SK-N-SH (cell line): ENCODE measurements around the gene RTP4. TPM values are rescaled to one million over a fixed set of nuclear protein-coding genes. Genes with fewer than 3 reads are reported as not detected.

Source experiments
- CTCF ChIA-PET: fragments of 300-600, 350-600 bp; formaldehyde crosslinking; extraction: SDS; loops from one replicate; lab custom pipeline; 2021; lab: Yijun Ruan, JAX
- POLR2A ChIA-PET: fragments of 350-600 bp; sonication (Branson Sonifier 250); formaldehyde crosslinking; extraction: SDS; loops from one replicate; lab custom pipeline; 2020; ENCODE audit warnings: antibody characterized with exemption, inconsistent platforms; lab: Yijun Ruan, JAX
- DNase-seq: peaks from one replicate; pipeline ENCODE4 v3.0.0; 2012
- H2AFZ ChIP-seq: fragments of 200-600 bp; sonication (generic); 2 replicates; pipeline ENCODE4 v1.8.1; 2016; ENCODE audit warnings: antibody characterized with exemption, mild to moderate bottlenecking, low read depth
- H3F3A ChIP-seq: fragments of 200-600 bp; sonication (generic); replicated peaks from 2 replicates; pipeline ENCODE3; 2016; ENCODE audit warnings: antibody characterized with exemption, mild to moderate bottlenecking; ENCODE audit not compliant: insufficient read depth
- H3K27ac ChIP-seq, 2 experiments: fragments of 200-500 bp in 1 of 2; fragments of 200-600 bp in 1 of 2; sonication (Bioruptor generic) in 1 of 2; sonication (generic), shearing (Covaris generic) in 1 of 2; 2 replicates each; pipeline versions ENCODE4 v1.5.1 to v1.6.1; 2014 to 2016; ENCODE audit warnings: low read depth in 2 of 2, inconsistent platforms in 1 of 2, low read length in 1 of 2, mild to moderate bottlenecking in 1 of 2, mixed read lengths in 1 of 2
- H3K27me3 ChIP-seq: fragments of 200-600 bp; sonication (generic), shearing (Covaris generic); 2 replicates; pipeline ENCODE4 v1.6.1; 2016; ENCODE audit warnings: mixed run types; ENCODE audit not compliant: insufficient read depth
- H3K36me3 ChIP-seq, 2 experiments: fragments of 200-500 bp in 1 of 2; fragments of 200-600 bp in 1 of 2; sonication (Bioruptor generic) in 1 of 2; sonication (generic) in 1 of 2; replicated peaks in 1 of 2; 2 replicates each; pipeline versions ENCODE3 to v1.5.1; 2014 to 2016; ENCODE audit warnings: low read length in 1 of 2, mild to moderate bottlenecking in 1 of 2; ENCODE audit not compliant: insufficient read depth in 2 of 2, control insufficient read depth in 1 of 2
- H3K4me1 ChIP-seq, 2 experiments: fragments of 200-500 bp in 1 of 2; fragments of 200-600 bp in 1 of 2; sonication (Bioruptor generic) in 1 of 2; sonication (generic), shearing (Covaris generic) in 1 of 2; 2 replicates each; pipeline versions ENCODE4 v1.5.1 to v1.6.1; 2014 to 2016; ENCODE audit warnings: low read depth in 1 of 2, low read length in 1 of 2, mixed run types in 1 of 2; ENCODE audit not compliant: insufficient read depth in 2 of 2, control insufficient read depth in 1 of 2
- H3K4me2 ChIP-seq: fragments of 200-600 bp; sonication (generic), shearing (Covaris generic); 2 replicates; pipeline ENCODE4 v1.6.1; 2017; ENCODE audit warnings: mixed run types
- H3K4me3 ChIP-seq, 2 experiments: fragments of 200-500 bp in 1 of 2; fragments of 200-600 bp in 1 of 2; sonication (Bioruptor generic) in 1 of 2; sonication (generic), shearing (Covaris generic) in 1 of 2; 2 replicates each; pipeline versions ENCODE4 v1.5.1 to v1.8.1; 2014 to 2016; ENCODE audit warnings: low read depth in 2 of 2, inconsistent platforms in 1 of 2, low read length in 1 of 2, mild to moderate bottlenecking in 1 of 2, mixed read lengths in 1 of 2, moderate library complexity in 1 of 2
- H3K79me2 ChIP-seq: fragments of 200-600 bp; sonication (generic); 2 replicates; pipeline ENCODE4 v1.8.1; 2017; ENCODE audit warnings: mild to moderate bottlenecking; ENCODE audit not compliant: insufficient read depth
- H3K9ac ChIP-seq: fragments of 200-600 bp; sonication (generic); 2 replicates; pipeline ENCODE4 v1.6.1; 2017; ENCODE audit warnings: mixed run types
- H3K9me2 ChIP-seq: fragments of 200-600 bp; sonication (generic); 2 replicates; pipeline ENCODE4 v1.6.1; 2017; ENCODE audit warnings: mixed run types
- H3K9me3 ChIP-seq: fragments of 200-600 bp; sonication (generic); 2 replicates; pipeline ENCODE4 v1.6.1; 2017; ENCODE audit warnings: mixed run types, mild to moderate bottlenecking, moderate library complexity
- H4K20me1 ChIP-seq: fragments of 200-600 bp; sonication (generic); 2 replicates; pipeline ENCODE4 v1.6.1; 2017; ENCODE audit warnings: mild to moderate bottlenecking, mixed run types; ENCODE audit not compliant: insufficient read depth
- EP300 ChIP-seq, 2 experiments: IDR thresholded peaks; 2 replicates each; pipeline versions ENCODE4 v1.4.0 to v1.6.1; 2012; ENCODE audit warnings: borderline replicate concordance in 1 of 2, low read depth in 1 of 2, low read length in 1 of 2
- EZH2phosphoT487 ChIP-seq: fragments of 200-600 bp; sonication (generic); IDR thresholded peaks from 2 replicates; pipeline ENCODE4 v1.6.1; 2017; ENCODE audit warnings: low read depth, mixed run types, mild to moderate bottlenecking, antibody characterized with exemption, moderate library complexity, borderline replicate concordance
- FOSL2 ChIP-seq: IDR thresholded peaks from 2 replicates; pipeline ENCODE4 v1.4.0; 2012; ENCODE audit warnings: low read depth, mild to moderate bottlenecking, moderate library complexity, borderline replicate concordance
- FOXJ3 ChIP-seq: sonication (generic); formaldehyde crosslinking; IDR thresholded peaks from 2 replicates; pipeline ENCODE4 v1.5.1; 2020; ENCODE audit warnings: mild to moderate bottlenecking, missing genetic modification reagents
- GATA2 ChIP-seq: sonication (generic); formaldehyde crosslinking; IDR thresholded peaks from 2 replicates; pipeline ENCODE4 v1.5.0; 2020; ENCODE audit warnings: mild to moderate bottlenecking, missing genetic modification reagents
- JUND ChIP-seq: IDR thresholded peaks from 2 replicates; pipeline ENCODE4 v1.4.0; 2012
- MEF2A ChIP-seq: IDR thresholded peaks from 2 replicates; pipeline ENCODE4 v1.4.0; 2012; ENCODE audit warnings: low read depth, borderline replicate concordance
- NFIC ChIP-seq: IDR thresholded peaks from 2 replicates; pipeline ENCODE4 v1.4.0; 2012; ENCODE audit warnings: borderline replicate concordance
- RCOR1 ChIP-seq: fragments of 150-350 bp; IDR thresholded peaks from 2 replicates; pipeline ENCODE4 v1.6.1; 2017; ENCODE audit warnings: antibody characterized with exemption, low read length
- RFX5 ChIP-seq: IDR thresholded peaks from 2 replicates; pipeline ENCODE4 v1.6.1; 2012; ENCODE audit warnings: mild to moderate bottlenecking, improper control_type of control experiment, low read length
- SMC3 ChIP-seq: IDR thresholded peaks from 2 replicates; pipeline ENCODE4 v1.6.1; 2012; ENCODE audit warnings: low read depth, low read length, improper control_type of control experiment
- TCF12 ChIP-seq: IDR thresholded peaks from 2 replicates; pipeline ENCODE4 v1.4.0; 2012
- TEAD4 ChIP-seq: IDR thresholded peaks from 2 replicates; pipeline ENCODE4 v1.4.0; 2012; ENCODE audit warnings: mild to moderate bottlenecking, borderline replicate concordance; ENCODE audit not compliant: insufficient read depth
- WGBS: methylation state at CpG from one replicate; pipeline ENCODE4 v1.1.6; 2017; ENCODE audit warnings: low lambda C conversion rate; 5-methylcytosine and 5-hydroxymethylcytosine counted together
- polyA plus RNA-seq, 3 experiments: library from polyadenylated mRNA; depleted of rRNA; stranded (reverse); fragments of >200 nt; gene quantifications; 2 replicates each; pipeline ENCODE4 v1.2.3, GENCODE V29; 2012
- TF ChIP-seq, protein P1 (sequence below): IDR thresholded peaks from 2 replicates; pipeline ENCODE4 v1.4.0; 2012; ENCODE audit warnings: low read depth

RTP4 gene
- polyA plus RNA-seq, 1 of the 3 experiments (the other 2 are of a cell fraction) = 0.16 TPM

DNA sequence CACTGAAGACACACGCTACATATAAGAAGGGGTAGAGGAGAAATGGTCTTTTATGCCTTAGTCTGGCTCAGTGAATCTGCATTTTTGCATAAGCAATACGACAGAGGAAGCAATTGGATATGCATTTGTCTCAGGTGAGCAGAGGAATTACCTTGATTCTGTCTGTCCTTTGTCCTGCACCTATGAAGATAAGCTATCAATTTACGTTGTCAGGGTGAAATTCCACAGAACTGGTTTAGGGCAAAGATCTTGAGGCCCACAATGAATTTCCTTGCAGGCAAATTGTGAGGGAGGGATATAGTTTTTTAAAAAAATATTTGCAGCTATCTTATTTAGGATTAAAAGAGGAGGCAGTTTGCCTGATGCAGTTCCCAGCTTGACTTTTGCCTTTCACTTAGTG lies 45.1 kb upstream of the RTP4 start:
- Histone ChIP-seq H3K9ac (no peak overlapping the region), H3K4me1 (no peaks in the 10 kb centered on the region; a peak in 1 of 4 replicates), H4K20me1 (no peaks in the 10 kb centered on the region), H3K79me2 (no peaks in the 10 kb centered on the region), H3K36me3 (no peaks in the 10 kb centered on the region)
- TF ChIP-seq RFX5 (no peak), NFIC (no peak), FOSL2 (no peak), JUND (no peak), SMC3 (no peak), EZH2phosphoT487 (no peak), TCF12 (no peak), GATA2 (CRISPR knock-in tag) (no peak), TEAD4 (no peak), RCOR1 (no peak), EP300 (IDR thresholded peaks at IDR 0.05; ENCODE audit: borderline replicate concordance in 1 of 2, low read depth in 1 of 2, low read length in 1 of 2) (no peak), FOXJ3 (no peak)
- TF ChIP-seq, all 33 proteins: peak for 0
- H3K27me3 ChIP-seq = no peaks in the 10 kb centered on the region; the same call in 1 of the 2 replicates
- H3K9me3 ChIP-seq = no peaks in the 10 kb centered on the region
- H3K4me2 ChIP-seq = no peak overlapping the region
- WGBS = 2% methylated on average over 3 of the region's 3 CpGs
- H3F3A ChIP-seq = no peaks in the 10 kb centered on the region
- H3K4me3 ChIP-seq = no peak overlapping the region
- DNase-seq = no peak
- CTCF ChIA-PET = interaction anchor here (0.8 to 7.8 kb wide), 3 partner anchors 91 to 357 kb away, joined by 3 to 192 read pairs (median 4); no protein-coding TSS in a partner anchor
- H2AFZ ChIP-seq = no peak overlapping the region
- no peak overlapping the region for H3K27ac ChIP-seq
- POLR2A ChIA-PET = no interaction called here
- no peaks in the 10 kb centered on the region for H3K9me2 ChIP-seq

DNA sequence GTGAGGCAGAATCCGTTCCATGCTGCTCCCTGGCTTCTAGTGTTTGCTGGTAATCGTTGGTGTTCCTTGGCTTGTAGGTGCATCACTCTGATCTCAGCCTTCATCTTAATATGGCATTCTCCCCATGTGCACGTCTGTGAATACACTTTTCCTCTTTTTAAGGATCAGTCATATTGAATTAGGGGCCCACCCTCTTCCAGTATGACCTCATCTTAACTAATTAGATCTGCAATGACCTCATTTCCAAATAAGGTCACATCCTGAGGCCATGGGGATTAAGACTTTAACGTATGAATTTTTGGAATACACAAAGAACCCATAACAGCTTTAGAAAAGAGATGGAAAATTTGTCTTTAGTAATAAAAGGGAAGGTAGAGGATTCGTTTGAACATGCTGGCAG lies 42.6 kb upstream of the RTP4 start:
- ChIA-PET POLR2A (no interaction called here), CTCF (interaction anchor here (0.6 to 2.1 kb wide), 3 partner anchors 19 to 354 kb away, joined by 3 to 6 read pairs (median 4); no protein-coding TSS in a partner anchor)
- WGBS = 1% methylated on average over 5 of the region's 5 CpGs
- Histone ChIP-seq H3K27ac (no peak overlapping the region), H2AFZ (no peak overlapping the region), H3K4me1 (no peaks in the 10 kb centered on the region), H3K27me3 (peaks cover 4% of the 10 kb centered on the region; the same call in 1 of the 2 replicates), H3K9ac (no peak overlapping the region), H4K20me1 (no peaks in the 10 kb centered on the region), H3K9me3 (no peaks in the 10 kb centered on the region), H3K36me3 (no peaks in the 10 kb centered on the region), H3K4me2 (no peak overlapping the region), H3K79me2 (no peaks in the 10 kb centered on the region), H3K9me2 (no peaks in the 10 kb centered on the region), H3K4me3 (no peak overlapping the region), H3F3A (no peaks in the 10 kb centered on the region)
- DNase-seq = no peak
- TF ChIP-seq, protein P1, sequence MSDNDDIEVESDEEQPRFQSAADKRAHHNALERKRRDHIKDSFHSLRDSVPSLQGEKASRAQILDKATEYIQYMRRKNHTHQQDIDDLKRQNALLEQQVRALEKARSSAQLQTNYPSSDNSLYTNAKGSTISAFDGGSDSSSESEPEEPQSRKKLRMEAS = no peak
- TF ChIP-seq MEF2A (no peak), EP300 (IDR thresholded peaks at IDR 0.05; ENCODE audit: borderline replicate concordance in 1 of 2, low read depth in 1 of 2, low read length in 1 of 2) (no peak)
